ENCODE data around the gene HHLA2. TPM values are rescaled to one million over a fixed set of nuclear protein-coding genes. Genes with fewer than 3 reads are reported as not detected.

The HHLA2 gene
- total RNA-seq, 1 experiment from 2014 or later, result 5.8 TPM

DNA sequence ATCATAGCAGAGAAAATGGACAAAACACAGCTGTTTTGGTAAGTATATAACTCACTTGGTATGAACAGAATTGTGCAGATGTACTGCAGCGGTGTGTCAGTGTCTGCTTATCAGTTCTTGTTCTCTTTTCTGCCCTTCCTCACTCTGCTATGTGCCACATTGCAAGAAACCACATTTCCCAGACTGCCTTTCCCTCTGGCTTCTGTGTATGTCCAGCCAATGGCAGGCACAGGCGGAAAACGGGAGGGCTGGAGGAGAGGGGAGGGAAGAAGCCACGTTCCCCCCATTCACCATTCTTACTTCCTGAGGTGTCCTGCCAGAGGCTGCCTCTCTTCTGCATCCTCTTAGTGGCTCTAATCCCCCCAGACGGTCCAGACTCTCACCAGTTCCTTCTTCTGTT lies 15.4 kb downstream of the HHLA2 start:
- DNase-seq, result no peak
- BruUV-seq (replicated peaks), result no TSS peak
- H3K4me3 Mint-ChIP-seq (ENCODE audit: low read depth, unreplicated experiment), result no peak overlapping the region
- H3K9me3 Mint-ChIP-seq (ENCODE audit: low read depth, unreplicated experiment), result no peaks in the 10 kb centered on the region
- H3K27ac Mint-ChIP-seq (ENCODE audit: unreplicated experiment), result no peak overlapping the region
- no peaks in the 10 kb centered on the region for H3K36me3 Mint-ChIP-seq (ENCODE audit: insufficient read depth, unreplicated experiment)
- no peaks in the 10 kb centered on the region for H3K4me1 Mint-ChIP-seq (ENCODE audit: low read depth, unreplicated experiment)
- intact Hi-C loops (cut with micrococcal nuclease; ENCODE audit: unreplicated experiment), result no loop called here
- CTCF ChIA-PET, result interaction anchor here (0.5 kb wide), 1 partner anchor 267 kb away, joined by 3 read pairs; no protein-coding TSS in a partner anchor
- H3K27me3 Mint-ChIP-seq (ENCODE audit: unreplicated experiment), result no peaks in the 10 kb centered on the region
- TF ChIP-seq CTCF (IDR thresholded peaks at IDR 0.05; ENCODE audit: unreplicated experiment), result no peak

GRCh38 chr3:108312656-108313055 lies 16.3 kb downstream of the HHLA2 start:
- no peak for TF ChIP-seq CTCF (IDR thresholded peaks at IDR 0.05; ENCODE audit: unreplicated experiment)
- BruUV-seq (replicated peaks), result no TSS peak
- Mint-ChIP-seq H3K9me3 (ENCODE audit: low read depth, unreplicated experiment) (no peaks in the 10 kb centered on the region), H3K36me3 (ENCODE audit: insufficient read depth, unreplicated experiment) (no peaks in the 10 kb centered on the region), H3K4me3 (ENCODE audit: low read depth, unreplicated experiment) (no peak overlapping the region), H3K27ac (ENCODE audit: unreplicated experiment) (no peak overlapping the region), H3K4me1 (ENCODE audit: low read depth, unreplicated experiment) (no peaks in the 10 kb centered on the region), H3K27me3 (ENCODE audit: unreplicated experiment) (no peaks in the 10 kb centered on the region)
- CTCF ChIA-PET, result no interaction called here
- intact Hi-C loops (cut with micrococcal nuclease; ENCODE audit: unreplicated experiment), result no loop called here
- DNase-seq, result no peak

DNA sequence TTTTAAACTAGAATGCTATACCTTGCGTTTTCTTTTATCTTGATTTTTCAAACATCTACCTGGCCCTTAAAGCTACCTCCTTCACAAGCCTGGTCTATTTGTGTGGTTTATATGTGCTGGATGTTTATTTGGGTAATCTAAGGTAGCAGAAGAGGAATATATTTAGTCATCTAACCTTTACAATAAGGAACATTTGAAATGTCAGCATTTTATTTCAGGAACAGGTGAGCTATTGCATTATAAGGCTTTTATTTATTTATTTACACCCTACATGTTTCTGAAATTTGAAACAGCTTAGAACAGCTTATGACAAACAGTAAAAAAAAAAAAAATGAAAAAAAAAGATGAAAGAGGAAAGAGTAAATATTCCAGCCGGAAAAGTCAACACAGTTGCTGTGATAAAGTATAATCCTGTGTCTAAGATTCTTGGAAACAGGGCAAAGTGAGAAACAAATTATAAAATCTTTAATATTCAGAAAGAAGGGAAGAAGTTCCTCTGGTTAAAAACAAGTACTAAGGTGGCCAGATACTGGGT lies 19.5 kb downstream of the HHLA2 start:
- intact Hi-C loops (cut with micrococcal nuclease; ENCODE audit: unreplicated experiment), result no loop called here
- Mint-ChIP-seq H3K27me3 (ENCODE audit: unreplicated experiment) (no peaks in the 10 kb centered on the region), H3K4me3 (ENCODE audit: low read depth, unreplicated experiment) (no peak overlapping the region), H3K36me3 (ENCODE audit: insufficient read depth, unreplicated experiment) (no peaks in the 10 kb centered on the region), H3K27ac (ENCODE audit: unreplicated experiment) (no peak overlapping the region), H3K9me3 (ENCODE audit: low read depth, unreplicated experiment) (no peaks in the 10 kb centered on the region), H3K4me1 (ENCODE audit: low read depth, unreplicated experiment) (peaks cover 12% of the 10 kb centered on the region)
- BruUV-seq (replicated peaks), result no TSS peak
- no peak for TF ChIP-seq CTCF (IDR thresholded peaks at IDR 0.05; ENCODE audit: unreplicated experiment)
- DNase-seq, result no peak
- CTCF ChIA-PET, result no interaction called here

GRCh38 chr3:108319428-108320082 lies 23.2 kb downstream of the HHLA2 start:
- Mint-ChIP-seq H3K36me3 (ENCODE audit: insufficient read depth, unreplicated experiment) (no peaks in the 10 kb centered on the region), H3K4me3 (ENCODE audit: low read depth, unreplicated experiment) (no peak overlapping the region), H3K27me3 (ENCODE audit: unreplicated experiment) (no peaks in the 10 kb centered on the region), H3K9me3 (ENCODE audit: low read depth, unreplicated experiment) (no peaks in the 10 kb centered on the region), H3K27ac (ENCODE audit: unreplicated experiment) (no peak overlapping the region), H3K4me1 (ENCODE audit: low read depth, unreplicated experiment) (peaks cover 12% of the 10 kb centered on the region)
- CTCF ChIA-PET, result interaction anchor here (0.8 kb wide), 1 partner anchor 9 kb away, joined by 3 read pairs; no protein-coding TSS in a partner anchor
- intact Hi-C loops (cut with micrococcal nuclease; ENCODE audit: unreplicated experiment), result no loop called here
- DNase-seq, result peak; percentile 45
- BruUV-seq (replicated peaks), result no TSS peak
- no peak for TF ChIP-seq CTCF (IDR thresholded peaks at IDR 0.05; ENCODE audit: unreplicated experiment)

All from Calu3 (cell line).